AG09309 (cell line): ENCODE measurements around the gene PDE5A.

Source experiments
- DNase-seq: peaks from one replicate; pipeline ENCODE4 v3.0.0-alpha.2; 2010; ENCODE audit warnings: low read depth
- H3K4me3 ChIP-seq: 2 replicates; pipeline ENCODE4 v1.5.1; 2011; ENCODE audit warnings: mild to moderate bottlenecking, low read depth, low read length, moderate library complexity; ENCODE audit not compliant: control insufficient read depth
- CTCF ChIP-seq: IDR thresholded peaks from 2 replicates; pipeline ENCODE4 v1.5.1; 2011; ENCODE audit warnings: mild to moderate bottlenecking, low read depth, low read length, inconsistent platforms; ENCODE audit not compliant: insufficient read depth, control insufficient read depth; ENCODE audit errors: missing control alignments

Gene PDE5A

GRCh38 chr4:119504616-119505015 is 124.0 kb downstream of the PDE5A start:
- H3K4me3 ChIP-seq: no peak overlapping the region
- TF ChIP-seq CTCF: no peak
- no peak for DNase-seq

GRCh38 chr4:119501740-119502139 is 126.9 kb downstream of the PDE5A start:
- no peak overlapping the region for H3K4me3 ChIP-seq
- TF ChIP-seq CTCF: no peak
- no peak for DNase-seq

GRCh38 chr4:119498527-119498926 is 130.1 kb downstream of the PDE5A start:
- no peak for TF ChIP-seq CTCF
- DNase-seq: no peak

GRCh38 chr4:119493886-119494285 is 134.7 kb downstream of the PDE5A start:
- no peak for DNase-seq
- TF ChIP-seq CTCF: no peak
- no peak overlapping the region for H3K4me3 ChIP-seq

More at GRCh38 chr4:119498527-119498926, 130.1 kb downstream of the PDE5A start:
- no peak overlapping the region for H3K4me3 ChIP-seq

- TF ChIP-seq CTCF: no peak
- H3K4me3 ChIP-seq: no peak overlapping the region
- no peak for DNase-seq
Observed at GRCh38 chr4:119493419-119493818, 135.2 kb downstream of the PDE5A start.

- DNase-seq: no peak
- peak; percentile 18 for TF ChIP-seq CTCF
- no peak overlapping the region for H3K4me3 ChIP-seq
Observed at GRCh38 chr4:119490335-119490734, 138.3 kb downstream of the PDE5A start.

- DNase-seq: no peak
- TF ChIP-seq CTCF: no peak
- H3K4me3 ChIP-seq: no peak overlapping the region
Observed at GRCh38 chr4:119489305-119489704, 139.3 kb downstream of the PDE5A start.
